Esophagus squamous epithelium (tissue), 4 donors: ENCODE measurements around the gene RBP3.

Source experiments
- POLR2A ChIP-seq, 4 donors: fragments of 450-650 bp; IDR thresholded peaks; one replicate each; pipeline ENCODE4 v1.6.1; 2017; ENCODE audit warnings: antibody characterized with exemption in 4 of 4, mild to moderate bottlenecking in 4 of 4, moderate library complexity in 3 of 4
- TF ChIP-seq, protein P1 (sequence below), 6 experiments: fragments of 450-650 bp in 4 of 6; fragments of 200-600 bp in 2 of 6; sonication (generic) in 2 of 6; IDR thresholded peaks; one replicate each; pipeline ENCODE4 v1.5.1; 2016 to 2019; ENCODE audit warnings: antibody characterized with exemption in 6 of 6, mild to moderate bottlenecking in 4 of 6, moderate library complexity in 4 of 6

DNA sequence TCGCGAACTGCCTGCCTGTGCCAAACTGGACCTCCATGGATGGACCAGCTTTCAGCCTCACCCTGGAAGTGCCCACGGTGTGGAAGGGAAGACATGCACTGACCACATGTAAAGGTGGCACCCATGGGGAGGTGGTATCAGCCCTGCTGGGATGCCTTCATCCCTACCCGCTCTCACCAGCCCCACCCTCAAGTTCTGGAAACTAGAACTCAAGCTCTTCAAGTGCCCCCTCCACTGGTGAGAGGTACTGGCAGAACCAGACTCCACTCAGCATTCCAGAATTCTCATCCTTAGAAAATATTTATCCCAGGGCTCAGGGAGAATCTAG, 30.0 kb downstream of the RBP3 start:
- TF ChIP-seq, protein P1, sequence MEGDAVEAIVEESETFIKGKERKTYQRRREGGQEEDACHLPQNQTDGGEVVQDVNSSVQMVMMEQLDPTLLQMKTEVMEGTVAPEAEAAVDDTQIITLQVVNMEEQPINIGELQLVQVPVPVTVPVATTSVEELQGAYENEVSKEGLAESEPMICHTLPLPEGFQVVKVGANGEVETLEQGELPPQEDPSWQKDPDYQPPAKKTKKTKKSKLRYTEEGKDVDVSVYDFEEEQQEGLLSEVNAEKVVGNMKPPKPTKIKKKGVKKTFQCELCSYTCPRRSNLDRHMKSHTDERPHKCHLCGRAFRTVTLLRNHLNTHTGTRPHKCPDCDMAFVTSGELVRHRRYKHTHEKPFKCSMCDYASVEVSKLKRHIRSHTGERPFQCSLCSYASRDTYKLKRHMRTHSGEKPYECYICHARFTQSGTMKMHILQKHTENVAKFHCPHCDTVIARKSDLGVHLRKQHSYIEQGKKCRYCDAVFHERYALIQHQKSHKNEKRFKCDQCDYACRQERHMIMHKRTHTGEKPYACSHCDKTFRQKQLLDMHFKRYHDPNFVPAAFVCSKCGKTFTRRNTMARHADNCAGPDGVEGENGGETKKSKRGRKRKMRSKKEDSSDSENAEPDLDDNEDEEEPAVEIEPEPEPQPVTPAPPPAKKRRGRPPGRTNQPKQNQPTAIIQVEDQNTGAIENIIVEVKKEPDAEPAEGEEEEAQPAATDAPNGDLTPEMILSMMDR (IDR thresholded peaks at IDR 0.05), result no peak
- TF ChIP-seq POLR2A (IDR thresholded peaks at IDR 0.05), result no peak
